KG1 (cell line): ENCODE results near the gene SMG7.
"Not testable (repeated sequence)": the region's sequence is repeated elsewhere in the genome, so short reads cannot be mapped to it uniquely, and the experiment has no call there.

ENCODE experiments used
- DNase-seq: peaks from one replicate; lab custom pipeline; 2025; lab: John Stamatoyannopoulos, UW

The SMG7 gene

DNA sequence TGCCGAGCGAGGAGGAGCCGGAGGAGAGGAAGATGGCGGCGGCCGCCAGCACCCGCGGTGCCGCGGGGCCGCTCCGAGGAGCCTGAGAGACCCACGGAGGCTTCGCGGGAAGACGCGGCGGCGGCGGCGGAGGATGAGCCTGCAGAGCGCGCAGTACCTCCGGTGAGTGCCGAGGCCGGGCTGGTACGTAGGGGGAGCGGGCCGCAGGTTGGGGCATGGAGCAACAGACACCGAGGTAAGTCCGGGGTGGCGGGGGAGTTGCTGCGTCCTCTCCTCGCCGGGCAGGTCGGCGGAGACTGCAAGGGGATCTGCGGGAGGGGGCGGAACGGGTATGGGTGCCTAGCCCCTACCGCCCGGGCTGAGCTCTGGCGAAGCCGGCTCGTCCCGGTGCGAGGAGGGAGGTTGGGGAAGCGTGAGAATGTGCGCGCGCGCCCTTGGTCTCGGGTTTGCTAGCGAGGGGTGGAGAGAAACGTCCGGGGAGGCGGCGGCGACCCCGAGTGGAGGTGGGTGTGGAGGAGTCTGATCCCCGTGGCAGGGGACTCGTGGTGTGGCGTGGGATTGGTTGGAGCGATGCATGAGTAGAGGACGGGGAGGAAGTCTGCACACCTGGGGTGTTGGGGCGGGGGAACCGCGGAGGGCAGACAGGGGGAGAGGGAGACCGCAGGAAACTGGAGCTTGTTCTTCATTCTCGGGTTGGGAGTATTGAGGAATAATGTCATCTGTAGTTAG lies at the start of gene SMG7:
SMG7 (plus strand) TSS at position 12 of the 729 bp plus-strand sequence; CDS start at position 134, 122 bp downstream.
- no peak for DNase-seq

- DNase-seq: no peak
Observed at GRCh38 chr1:183423541-183423940, 48.8 kb upstream of the SMG7 start.

DNA sequence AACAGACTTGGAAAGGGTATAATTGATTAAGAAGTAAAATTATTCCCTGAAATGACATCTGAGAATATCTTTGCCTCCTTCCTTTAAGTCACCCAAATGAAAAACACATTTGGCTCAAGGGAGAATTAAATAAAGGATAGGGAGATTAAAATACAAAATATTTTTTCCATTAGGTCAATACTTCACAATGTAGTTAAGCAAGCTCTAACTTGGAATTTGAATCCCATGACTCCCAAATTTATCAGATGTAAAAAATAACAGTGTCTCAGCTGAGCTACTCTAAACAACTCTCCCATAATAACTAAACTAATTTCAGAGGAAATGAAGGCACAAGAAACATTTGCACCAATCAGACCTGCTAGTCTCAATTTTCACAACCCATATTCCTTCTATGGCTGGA lies 47.6 kb upstream of the SMG7 start:
- DNase-seq: no peak

- DNase-seq: not testable (repeated sequence)
Observed at GRCh38 chr1:183427591-183427990, 44.7 kb upstream of the SMG7 start.

DNA sequence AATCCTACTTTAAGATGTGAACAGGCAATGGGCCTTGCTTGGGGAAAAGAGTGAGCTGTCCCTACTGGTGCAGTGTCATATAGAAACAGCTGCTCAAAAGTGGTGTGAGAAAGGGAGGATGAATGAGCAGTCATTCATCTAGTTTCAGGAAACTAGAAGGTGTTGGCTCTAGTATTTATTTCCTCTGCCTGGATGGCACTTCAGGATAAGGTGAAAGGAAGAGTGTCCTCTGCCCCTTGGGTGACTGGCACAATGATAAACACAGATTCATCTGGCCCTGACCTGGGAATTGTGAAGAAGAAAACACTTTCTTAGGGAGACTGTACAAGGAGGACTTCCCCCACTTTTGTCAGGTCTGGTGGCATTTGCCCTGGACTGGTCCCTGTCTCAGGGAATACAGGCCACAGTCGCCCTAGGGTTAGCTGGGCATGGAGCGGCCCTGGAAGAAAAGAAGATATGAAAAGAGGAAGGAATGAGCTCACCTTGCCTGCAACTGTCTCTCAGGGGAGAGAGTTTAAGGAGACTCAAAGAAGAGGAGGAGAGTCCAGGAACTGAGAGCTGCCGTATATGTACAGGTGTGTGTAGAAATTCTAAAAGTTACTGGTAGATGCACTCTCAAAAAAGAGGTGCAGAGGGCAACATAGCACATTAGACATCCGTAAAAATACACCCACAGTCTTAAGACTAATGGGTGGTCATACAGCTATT lies 40.3 kb upstream of the SMG7 start:
- DNase-seq: no peak

GRCh38 chr1:183432548-183432875 lies 39.8 kb upstream of the SMG7 start:
- DNase-seq: no peak

DNA sequence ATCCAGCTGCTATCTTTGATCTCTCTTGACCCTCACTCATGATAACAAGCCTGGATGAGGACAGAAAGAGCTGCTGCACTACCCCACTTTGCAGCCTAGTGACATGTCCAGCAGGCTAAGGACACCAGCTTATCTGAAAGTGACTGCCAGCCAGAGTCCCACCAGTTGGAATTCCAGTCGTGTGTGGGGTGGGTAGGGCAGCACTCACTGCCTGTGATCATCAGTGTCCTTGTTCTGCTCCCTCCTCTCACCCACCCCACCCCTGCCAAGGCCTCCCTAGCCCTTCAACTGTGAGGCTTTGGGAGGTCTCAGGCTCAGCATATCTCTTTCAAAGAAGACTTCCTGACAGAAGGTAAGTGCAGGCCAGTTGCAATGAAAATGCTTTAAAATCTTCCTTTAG lies 38.6 kb upstream of the SMG7 start:
- no peak for DNase-seq

GRCh38 chr1:183435497-183435896 lies 36.8 kb upstream of the SMG7 start:
- DNase-seq: no peak

- DNase-seq: no peak
Observed at GRCh38 chr1:183438060-183438459, 34.2 kb upstream of the SMG7 start.

DNA sequence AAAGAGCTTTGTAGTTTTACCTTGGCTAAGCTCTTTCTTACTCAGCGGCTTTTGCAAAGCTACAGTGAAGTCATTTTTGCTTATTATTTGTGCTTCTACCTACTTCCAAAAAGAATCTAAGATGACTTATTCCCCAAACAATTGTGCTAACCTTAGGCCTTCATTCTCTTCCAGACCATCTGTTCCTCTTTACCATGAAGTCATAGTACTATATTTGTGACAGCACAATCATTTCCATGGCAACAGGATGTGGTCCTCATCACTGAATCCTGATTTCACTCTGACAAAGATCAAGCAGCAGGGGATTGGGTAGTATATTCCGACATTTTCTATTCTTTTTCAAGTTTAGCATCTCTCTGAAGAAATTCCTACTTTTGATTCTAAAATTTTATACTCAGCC lies 29.3 kb upstream of the SMG7 start:
- no peak for DNase-seq

DNA sequence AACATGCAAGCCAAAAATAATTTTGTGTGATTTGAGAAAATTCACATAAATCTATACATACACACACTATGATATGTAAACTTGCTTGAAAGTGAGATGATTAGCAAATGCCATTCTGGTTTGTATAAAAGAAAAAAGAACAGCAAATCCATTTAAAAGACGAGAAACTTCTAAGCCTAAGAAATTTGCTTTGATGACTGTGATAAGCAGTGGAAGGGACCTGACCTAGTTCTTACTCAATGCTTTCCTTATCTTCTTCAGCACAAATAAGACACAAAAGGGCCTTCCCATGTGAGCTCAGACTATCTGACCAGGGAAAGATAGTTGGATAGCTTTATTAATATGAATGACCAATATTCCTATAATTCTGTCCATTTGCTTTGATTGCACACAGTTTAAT lies 28.8 kb upstream of the SMG7 start:
- DNase-seq: no peak

- DNase-seq: no peak
Observed at GRCh38 chr1:183444243-183444642, 28.1 kb upstream of the SMG7 start.

DNA sequence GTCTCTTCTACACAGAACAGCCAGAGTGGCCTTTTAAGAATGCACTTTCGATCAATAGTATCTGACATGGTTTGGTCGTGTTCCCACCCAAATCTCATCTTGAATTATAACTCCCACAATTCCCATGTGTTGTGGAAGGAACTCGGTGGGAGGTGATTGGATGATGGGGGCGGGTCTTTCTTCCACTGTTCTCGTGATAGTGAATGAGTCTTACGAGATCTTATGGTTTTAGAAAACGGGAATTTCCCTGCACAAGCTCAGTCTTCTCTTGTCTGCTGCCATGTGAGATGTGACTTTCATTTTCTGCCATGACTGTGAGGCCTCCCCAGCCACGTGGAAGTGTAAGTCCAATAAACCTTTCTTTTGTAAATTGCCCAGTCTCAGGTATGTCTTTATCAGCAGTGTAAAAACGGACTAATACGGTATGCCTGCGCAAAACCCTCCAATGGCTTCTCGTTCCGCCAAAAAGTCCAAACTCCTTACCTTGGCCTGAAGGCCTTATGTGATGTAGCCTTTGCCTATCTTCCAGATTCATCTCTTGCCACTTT lies 23.0 kb upstream of the SMG7 start:
- DNase-seq: no peak

- no peak for DNase-seq
Observed at GRCh38 chr1:183450093-183450492, 22.2 kb upstream of the SMG7 start.

- no peak for DNase-seq
Observed at GRCh38 chr1:183454377-183454776, 17.9 kb upstream of the SMG7 start.

- DNase-seq: no peak
Observed at GRCh38 chr1:183456826-183457225, 15.5 kb upstream of the SMG7 start.

- DNase-seq: no peak
Observed at GRCh38 chr1:183457449-183457848, 14.8 kb upstream of the SMG7 start.

GRCh38 chr1:183460596-183460995 lies 11.7 kb upstream of the SMG7 start:
- no peak for DNase-seq

DNA sequence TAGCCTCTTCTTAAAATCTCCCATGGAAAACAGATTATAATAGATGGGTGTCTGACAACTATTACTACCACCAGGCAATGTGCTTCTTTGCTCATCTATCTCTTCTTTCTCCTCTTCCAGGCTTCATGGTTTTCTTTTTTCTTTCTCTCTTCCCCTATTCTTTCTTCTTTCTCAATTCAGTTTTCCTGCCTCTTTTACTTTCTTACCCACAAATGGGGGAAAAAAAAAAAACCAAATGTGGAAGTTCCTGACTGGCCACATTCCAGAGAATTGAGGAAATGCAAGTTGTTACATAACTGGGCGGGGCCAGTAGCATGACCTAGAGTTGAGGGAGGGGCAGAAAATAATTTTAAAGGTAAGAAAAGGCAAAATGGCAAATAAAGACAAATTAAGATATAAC lies 10.9 kb upstream of the SMG7 start:
- no peak for DNase-seq

DNA sequence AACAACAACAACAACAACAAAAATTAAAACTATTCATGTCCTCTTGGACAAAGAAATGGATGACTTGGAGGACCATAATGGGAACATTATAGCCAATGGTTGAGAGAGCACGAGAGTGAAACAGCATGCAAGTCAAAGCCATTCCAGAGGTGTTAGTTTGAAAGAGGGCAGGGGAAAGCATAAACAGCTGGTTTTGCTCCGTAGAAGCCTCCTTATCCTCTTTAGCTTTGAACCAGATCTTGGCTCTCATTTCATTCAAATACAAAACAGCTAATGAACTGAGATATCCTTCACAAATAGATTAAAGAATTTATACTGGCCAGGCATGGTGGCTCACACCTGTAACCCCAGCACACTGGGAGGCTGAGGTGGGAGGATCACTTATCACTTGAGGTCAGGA lies 8.7 kb upstream of the SMG7 start:
- DNase-seq: no peak

DNA sequence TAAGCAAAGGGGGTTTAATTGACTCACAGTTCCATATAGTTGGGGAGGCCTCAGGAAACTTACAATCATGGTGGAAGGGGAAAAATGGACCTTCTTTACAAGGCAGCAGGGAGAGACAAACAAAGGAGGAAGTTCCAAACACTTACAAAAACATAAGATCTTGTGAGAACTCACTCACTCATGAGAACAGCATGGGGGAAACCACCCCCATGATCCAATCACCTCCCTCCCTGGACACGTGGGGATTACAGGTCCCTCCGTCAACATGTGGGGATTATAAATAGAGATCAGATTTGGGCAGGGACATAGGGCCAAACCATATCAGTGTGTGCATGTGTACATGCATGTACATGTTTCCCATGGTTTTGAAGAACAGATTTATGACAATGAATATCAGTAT lies 5.5 kb upstream of the SMG7 start:
- no peak for DNase-seq

DNA sequence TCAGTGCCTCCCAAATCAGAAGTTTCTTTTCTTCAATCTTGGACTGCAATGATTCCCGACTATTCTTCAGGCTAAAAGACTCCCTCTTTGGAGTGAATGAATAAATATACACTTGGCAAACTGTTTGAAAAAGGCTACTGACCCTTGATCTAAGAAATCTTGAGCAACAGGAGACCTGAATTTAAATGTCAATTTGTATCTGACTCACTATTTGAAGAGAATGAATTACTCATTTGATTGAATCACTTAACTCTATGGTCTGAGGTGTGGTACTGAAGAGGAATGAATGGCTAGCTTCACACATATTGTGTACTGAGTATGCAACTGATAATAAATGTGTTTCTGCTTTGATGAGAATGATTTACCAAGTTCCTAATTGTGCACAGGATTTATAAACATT lies 4.6 kb upstream of the SMG7 start:
- DNase-seq: no peak

DNA sequence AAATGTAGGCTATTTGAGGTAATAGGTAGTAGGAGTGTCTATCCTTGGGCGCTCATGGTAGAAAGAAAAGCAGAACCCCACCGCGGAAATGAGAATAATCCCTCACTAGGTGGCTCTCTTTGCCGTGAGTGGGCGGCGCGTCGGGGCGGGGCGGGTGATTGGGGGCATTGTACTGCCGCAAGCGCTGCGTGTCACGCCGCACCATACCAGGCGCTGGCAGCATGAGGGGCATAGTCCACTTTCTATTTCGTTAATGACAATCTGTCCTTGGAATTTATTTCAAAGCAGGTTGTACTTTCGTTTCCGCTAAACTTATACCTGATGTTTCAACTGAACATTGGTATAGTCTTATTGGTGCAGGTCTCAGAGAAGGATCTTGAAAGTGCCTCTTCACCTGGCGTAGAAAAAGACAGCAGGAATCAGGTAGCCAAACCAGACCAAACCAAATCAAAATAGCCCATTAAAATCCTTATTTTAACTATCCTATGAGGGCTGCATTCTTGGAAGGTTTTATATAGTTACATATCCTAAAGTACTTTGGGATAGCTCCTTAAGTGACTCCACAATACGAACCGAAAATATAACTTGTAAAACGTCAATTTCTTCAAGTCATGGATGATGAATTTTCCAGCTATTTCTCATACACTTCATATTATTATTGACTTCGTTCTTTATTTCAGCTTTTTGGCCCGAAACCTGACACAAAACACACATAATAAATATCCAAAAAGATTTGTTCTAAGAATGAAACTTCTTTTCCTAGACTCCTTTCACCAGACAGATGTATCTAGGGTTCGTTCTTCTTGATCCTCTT lies 1.9 kb upstream of the SMG7 start:
- DNase-seq: peak; percentile 76
